Measurements from ENCODE around the gene PDE5A.

- TF ChIP-seq, protein P1, sequence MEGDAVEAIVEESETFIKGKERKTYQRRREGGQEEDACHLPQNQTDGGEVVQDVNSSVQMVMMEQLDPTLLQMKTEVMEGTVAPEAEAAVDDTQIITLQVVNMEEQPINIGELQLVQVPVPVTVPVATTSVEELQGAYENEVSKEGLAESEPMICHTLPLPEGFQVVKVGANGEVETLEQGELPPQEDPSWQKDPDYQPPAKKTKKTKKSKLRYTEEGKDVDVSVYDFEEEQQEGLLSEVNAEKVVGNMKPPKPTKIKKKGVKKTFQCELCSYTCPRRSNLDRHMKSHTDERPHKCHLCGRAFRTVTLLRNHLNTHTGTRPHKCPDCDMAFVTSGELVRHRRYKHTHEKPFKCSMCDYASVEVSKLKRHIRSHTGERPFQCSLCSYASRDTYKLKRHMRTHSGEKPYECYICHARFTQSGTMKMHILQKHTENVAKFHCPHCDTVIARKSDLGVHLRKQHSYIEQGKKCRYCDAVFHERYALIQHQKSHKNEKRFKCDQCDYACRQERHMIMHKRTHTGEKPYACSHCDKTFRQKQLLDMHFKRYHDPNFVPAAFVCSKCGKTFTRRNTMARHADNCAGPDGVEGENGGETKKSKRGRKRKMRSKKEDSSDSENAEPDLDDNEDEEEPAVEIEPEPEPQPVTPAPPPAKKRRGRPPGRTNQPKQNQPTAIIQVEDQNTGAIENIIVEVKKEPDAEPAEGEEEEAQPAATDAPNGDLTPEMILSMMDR (IDR thresholded peaks at IDR 0.05), result no peak
- TF ChIP-seq EZH2phosphoT487 (IDR thresholded peaks at IDR 0.05; ENCODE audit: borderline replicate concordance, low read depth), result no peak
- TF ChIP-seq, protein P2, sequence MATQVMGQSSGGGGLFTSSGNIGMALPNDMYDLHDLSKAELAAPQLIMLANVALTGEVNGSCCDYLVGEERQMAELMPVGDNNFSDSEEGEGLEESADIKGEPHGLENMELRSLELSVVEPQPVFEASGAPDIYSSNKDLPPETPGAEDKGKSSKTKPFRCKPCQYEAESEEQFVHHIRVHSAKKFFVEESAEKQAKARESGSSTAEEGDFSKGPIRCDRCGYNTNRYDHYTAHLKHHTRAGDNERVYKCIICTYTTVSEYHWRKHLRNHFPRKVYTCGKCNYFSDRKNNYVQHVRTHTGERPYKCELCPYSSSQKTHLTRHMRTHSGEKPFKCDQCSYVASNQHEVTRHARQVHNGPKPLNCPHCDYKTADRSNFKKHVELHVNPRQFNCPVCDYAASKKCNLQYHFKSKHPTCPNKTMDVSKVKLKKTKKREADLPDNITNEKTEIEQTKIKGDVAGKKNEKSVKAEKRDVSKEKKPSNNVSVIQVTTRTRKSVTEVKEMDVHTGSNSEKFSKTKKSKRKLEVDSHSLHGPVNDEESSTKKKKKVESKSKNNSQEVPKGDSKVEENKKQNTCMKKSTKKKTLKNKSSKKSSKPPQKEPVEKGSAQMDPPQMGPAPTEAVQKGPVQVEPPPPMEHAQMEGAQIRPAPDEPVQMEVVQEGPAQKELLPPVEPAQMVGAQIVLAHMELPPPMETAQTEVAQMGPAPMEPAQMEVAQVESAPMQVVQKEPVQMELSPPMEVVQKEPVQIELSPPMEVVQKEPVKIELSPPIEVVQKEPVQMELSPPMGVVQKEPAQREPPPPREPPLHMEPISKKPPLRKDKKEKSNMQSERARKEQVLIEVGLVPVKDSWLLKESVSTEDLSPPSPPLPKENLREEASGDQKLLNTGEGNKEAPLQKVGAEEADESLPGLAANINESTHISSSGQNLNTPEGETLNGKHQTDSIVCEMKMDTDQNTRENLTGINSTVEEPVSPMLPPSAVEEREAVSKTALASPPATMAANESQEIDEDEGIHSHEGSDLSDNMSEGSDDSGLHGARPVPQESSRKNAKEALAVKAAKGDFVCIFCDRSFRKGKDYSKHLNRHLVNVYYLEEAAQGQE (IDR thresholded peaks at IDR 0.05; ENCODE audit: low read depth, low read length), result no peak
- TF ChIP-seq MEF2A (IDR thresholded peaks at IDR 0.05; ENCODE audit: borderline replicate concordance, low read depth), result no peak
These were observed 150.0 kb downstream of the PDE5A start for GRCh38 chr4:119478446-119479179.

Data from SK-N-SH (cell line).